Adrenal gland (tissue), 12 donors: ENCODE results near the gene GP1BA. TPM values are rescaled to one million over a fixed set of nuclear protein-coding genes. Genes with fewer than 3 reads are reported as not detected.

Experiments
- DNase-seq, 7 donors: peaks; one replicate each; pipeline ENCODE4 v3.0.0-alpha.2; 2019 to 2020
- H3K27ac ChIP-seq, 5 donors: fragments of 200-600 bp; sonication (generic) in 4 of 5; 1 replicate in 3 of 5; 2 replicates in 2 of 5; pipeline versions ENCODE4 v1.5.1 to v1.8.0; 2016 to 2020; ENCODE audit warnings: mild to moderate bottlenecking in 1 of 5
- H3K27me3 ChIP-seq: fragments of 200-600 bp; 2 replicates; pipeline ENCODE4 v1.8.0; 2021
- H3K36me3 ChIP-seq, 2 donors: fragments of 200-600 bp; replicated peaks in 1 of 2; 1 replicate in 1 of 2; 2 replicates in 1 of 2; pipeline versions ENCODE4 v1.5.1 to v1.8.0; 2018 to 2022
- H3K4me1 ChIP-seq, 2 donors: fragments of 200-600 bp; replicated peaks in 1 of 2; 1 replicate in 1 of 2; 2 replicates in 1 of 2; pipeline versions ENCODE4 v1.5.1 to v1.8.0; 2018 to 2021
- H3K4me3 ChIP-seq, 4 donors: fragments of 200-600 bp; sonication (generic) in 3 of 4; one replicate each; pipeline ENCODE4 v1.5.1; 2016 to 2018
- H3K9me3 ChIP-seq, 3 donors: fragments of 200-600 bp; sonication (generic) in 1 of 3; replicated peaks in 1 of 3; 1 replicate in 2 of 3; 2 replicates in 1 of 3; pipeline versions ENCODE4 v1.5.1 to v1.8.0; 2016 to 2021
- CTCF ChIP-seq, 6 experiments: fragments of 450-650 bp in 4 of 6; fragments of 200-600 bp in 2 of 6; sonication (generic) in 1 of 6; IDR thresholded peaks; 1 replicate in 5 of 6; 2 replicates in 1 of 6; pipeline versions ENCODE4 v1.5.1 to v1.8.0; 2016 to 2021; ENCODE audit warnings: antibody characterized with exemption in 6 of 6, mild to moderate bottlenecking in 2 of 6, moderate library complexity in 1 of 6
- POLR2A ChIP-seq, 2 donors: fragments of 450-650 bp; IDR thresholded peaks; one replicate each; pipeline ENCODE4 v1.6.1; 2017; ENCODE audit warnings: antibody characterized with exemption in 2 of 2, mild to moderate bottlenecking in 2 of 2, moderate library complexity in 1 of 2
- WGBS, 4 donors: extraction: QIAGEN DNeasy Blood & Tissue Kit in 2 of 4; methylation state at CpG; one replicate each; pipeline versions ENCODE4 v1.1.5 to v1.1.7; 2013 to 2017; 5-methylcytosine and 5-hydroxymethylcytosine counted together
- intact Hi-C, 2 donors: fragments of 100-400 bp; cut with DNase I; formaldehyde crosslinking; loops; one replicate each; pipeline versions ENCODE4 v1.14.1 to v1.15.0; 2022 to 2023
- polyA plus RNA-seq, 3 donors: library from polyadenylated mRNA; stranded (reverse); fragments of 200-250 nt in 2 of 3; fragments of 350-450 nt in 1 of 3; fragmentation: Illumina TruSeq in 1 of 3; extraction: RNeasy Lipid Tissue Mini Kit (QIAGEN cat#74804) in 1 of 3; gene quantifications; one replicate each; pipeline ENCODE4 v1.2.3, GENCODE V29; 2013 to 2014
- total RNA-seq, 9 donors: library from RNA; depleted of rRNA in 4 of 9; stranded (reverse); fragments of >200 nt in 4 of 9; fragments of 120-200 nt in 1 of 9; fragmentation: NEBNext Ultra II Directional in 1 of 9; extraction: Animal tissue kit (Norgen Biotek cat#: 25700) in 1 of 9; gene quantifications; one replicate each; pipeline versions ENCODE4 v1.1.0 to v1.2.4, GENCODE V29; 2013 to 2023
- donor health status: healthy with polysubstance abuse.
- donor health status: Bipolar disorder and iron deficiency.
- donor health status: DM: yes; HTN: yes; CAD: no.
- donor health status: DM: no; HTN: no; CAD: no.
- donor health status: DM: no; HTN: no; CAD: no.
- donor health status: DM: yes; HTN: yes; CAD: no.

The GP1BA gene
- total and polyA plus RNA-seq, 12 donors: 0.08 to 0.17 TPM; not detected in 10

GRCh38 chr17:4946312-4946976, 14.4 kb downstream of the GP1BA start:
- intact Hi-C loops: no loop called here
- Histone ChIP-seq H3K9me3 (no peaks in the 10 kb centered on the region), H3K4me3 (peak overlapping the region in 1 of 4 donors; percentile 85), H3K36me3 (peaks cover 0 to 49% of the 10 kb centered on the region in 2 donors), H3K4me1 (peaks cover 32 to 46% of the 10 kb centered on the region in 2 donors), H3K27me3 (no peaks in the 10 kb centered on the region), H3K27ac (peak overlapping the region in 3 of 5 donors; percentile 75 to 99 (median 92))
- TF ChIP-seq CTCF (IDR thresholded peaks at IDR 0.05): no peak
- no peak for TF ChIP-seq POLR2A (IDR thresholded peaks at IDR 0.05)
- peak in 1 of 7 donors; percentile 25 for DNase-seq
- WGBS, 4 donors: 28 to 36% (median 29%) methylated on average over 12 to 16 of the region's 16 CpGs

GRCh38 chr17:4947010-4947410, 14.9 kb downstream of the GP1BA start:
- intact Hi-C loops: no loop called here
- DNase-seq: peak in 1 of 7 donors; percentile 43
- Histone ChIP-seq H3K36me3 (peaks cover 0 to 48% of the 10 kb centered on the region in 2 donors), H3K4me1 (peaks cover 30 to 41% of the 10 kb centered on the region in 2 donors), H3K27ac (peak overlapping the region in 4 of 5 donors; percentile 92 to 99 (median 98)), H3K27me3 (no peaks in the 10 kb centered on the region), H3K9me3 (no peaks in the 10 kb centered on the region), H3K4me3 (peak overlapping the region in 2 of 4 donors; percentile 85 to 98)
- TF ChIP-seq POLR2A (IDR thresholded peaks at IDR 0.05) (no peak), CTCF (IDR thresholded peaks at IDR 0.05) (no peak)
- WGBS, 4 donors: 0 to 9% (median 1%) methylated on average over 7 of the region's 7 CpGs

GRCh38 chr17:4947411-4948165, 15.5 kb downstream of the GP1BA start:
- peaks cover 30 to 39% of the 10 kb centered on the region in 2 donors for H3K4me1 ChIP-seq
- intact Hi-C loops: no loop called here
- no peak for TF ChIP-seq CTCF (IDR thresholded peaks at IDR 0.05)
- 0 to 1% (median 0%) methylated on average over 2 to 56 of the region's 56 CpGs for WGBS, 4 donors
- peak overlapping the region; percentile 85 to 98 (median 98) for H3K4me3 ChIP-seq
- DNase-seq: peak in 6 of 7 donors; percentile 55 to 74 (median 60)
- H3K36me3 ChIP-seq: peaks cover 0 to 42% of the 10 kb centered on the region in 2 donors
- H3K27me3 ChIP-seq: no peaks in the 10 kb centered on the region
- H3K27ac ChIP-seq: peak overlapping the region; percentile 87 to 99 (median 96)
- H3K9me3 ChIP-seq: no peaks in the 10 kb centered on the region

- Histone ChIP-seq H3K27me3 (no peaks in the 10 kb centered on the region), H3K9me3 (no peaks in the 10 kb centered on the region), H3K4me1 (peaks cover 30 to 39% of the 10 kb centered on the region in 2 donors), H3K4me3 (peak within 1 kb of the TSS; percentile 85 to 98 (median 98)), H3K36me3 (peaks cover 0 to 34% of the 10 kb centered on the region in 2 donors), H3K27ac (peak within 1 kb of the TSS; percentile 87 to 99 (median 96))
- intact Hi-C loops: no loop called here
- peak; percentile 92 to 96 (median 94) for DNase-seq
- TF ChIP-seq POLR2A (IDR thresholded peaks at IDR 0.05): peak; percentile 87 to 90
- TF ChIP-seq CTCF (IDR thresholded peaks at IDR 0.05): no peak
- 0 to 1% (median 0%) methylated on average over 10 to 59 of the region's 59 CpGs for WGBS, 4 donors
These were observed 16.3 kb downstream of the GP1BA start, which contains the start of gene PFN1 for GRCh38 chr17:4948166-4948930. Gene PFN1 (minus strand): TSS chr17:4948530. CDS start chr17:4948394, 136 bp downstream.
